B cell (primary cell): Measurements from ENCODE around the gene CACNA2D3. TPM values are rescaled to one million over a fixed set of nuclear protein-coding genes. Genes with fewer than 3 reads are reported as not detected.

Source experiments
- ATAC-seq: fragments of 200-7000 bp; cut with Tn5 transposase; one replicate; pipeline ENCODE4 v1.10.0; 2021; ENCODE audit warnings: low read depth, mild to moderate bottlenecking, moderate number of reproducible peaks, moderate library complexity
- CTCF ChIA-PET: fragments of 350-600 bp; sonication (Branson Sonifier 250); formaldehyde crosslinking; loops from one replicate; lab custom pipeline; 2021; ENCODE audit warnings: antibody characterized with exemption, inconsistent platforms; lab: Charles Lee
- POLR2A ChIA-PET: fragments of 350-600 bp; sonication (Branson Sonifier 250); formaldehyde crosslinking; loops from one replicate; lab custom pipeline; 2021; ENCODE audit warnings: antibody characterized with exemption; lab: Charles Lee
- DNase-seq: peaks from one replicate; pipeline ENCODE4 v3.0.0; 2013
- H2AFZ ChIP-seq: 2 replicates; pipeline ENCODE4 v1.6.1; 2012; ENCODE audit warnings: mild to moderate bottlenecking, low read depth, low read length; ENCODE audit not compliant: insufficient read depth, poor library complexity, severe bottlenecking
- H3K27ac ChIP-seq, 2 donors: 1 replicate in 1 of 2; 2 replicates in 1 of 2; pipeline ENCODE4 v1.5.1; 2012 to 2013; ENCODE audit warnings: low read length in 2 of 2, mild to moderate bottlenecking in 2 of 2, moderate library complexity in 1 of 2
- H3K27me3 ChIP-seq, 4 experiments: fragments of 200-600 bp in 1 of 4; sonication (generic) in 1 of 4; replicated peaks in 1 of 4; 1 replicate in 2 of 4; 2 replicates in 2 of 4; pipeline versions ENCODE4 v1.6.1 to v1.7.0; 2013 to 2016; ENCODE audit warnings: low read length in 3 of 4, mild to moderate bottlenecking in 2 of 4, mixed read lengths in 1 of 4, moderate library complexity in 1 of 4; ENCODE audit not compliant: insufficient read depth in 4 of 4, control insufficient read depth in 3 of 4; ENCODE audit errors: control extremely low read depth in 1 of 4
- H3K36me3 ChIP-seq, 2 experiments: replicated peaks in 1 of 2; 1 replicate in 1 of 2; 2 replicates in 1 of 2; pipeline versions ENCODE4 v1.6.1 to v1.7.1; 2013; ENCODE audit warnings: low read length in 1 of 2; ENCODE audit not compliant: insufficient read depth in 2 of 2, control insufficient read depth in 1 of 2; ENCODE audit errors: control extremely low read depth in 1 of 2, extremely low read depth in 1 of 2
- H3K4me1 ChIP-seq, 2 donors: fragments of 200-600 bp in 1 of 2; sonication (generic) in 1 of 2; 1 replicate in 1 of 2; 2 replicates in 1 of 2; pipeline versions ENCODE4 v1.5.1 to v1.6.1; 2013 to 2017; ENCODE audit warnings: low read length in 2 of 2; ENCODE audit not compliant: control insufficient read depth in 2 of 2, insufficient read depth in 2 of 2
- H3K4me2 ChIP-seq: replicated peaks from 2 replicates; pipeline ENCODE3; 2012; ENCODE audit warnings: mild to moderate bottlenecking, low read depth, low read length; ENCODE audit not compliant: poor library complexity, severe bottlenecking
- H3K4me3 ChIP-seq, 5 experiments: fragments of 200-600 bp in 1 of 5; sonication (generic) in 1 of 5; 1 replicate in 3 of 5; 2 replicates in 2 of 5; pipeline versions ENCODE4 v1.5.1 to v1.7.0; 2011 to 2016; ENCODE audit warnings: low read length in 4 of 5, mild to moderate bottlenecking in 4 of 5, low read depth in 2 of 5, control low read depth in 1 of 5, moderate library complexity in 1 of 5; ENCODE audit not compliant: insufficient read depth in 1 of 5; ENCODE audit errors: control extremely low read depth in 1 of 5, extremely low read depth in 1 of 5
- H3K79me2 ChIP-seq: fragments of 200-600 bp; sonication (generic); one replicate; pipeline ENCODE4 v1.6.0; 2016; ENCODE audit warnings: low read length; ENCODE audit not compliant: control insufficient read depth, insufficient read depth
- H3K9ac ChIP-seq: fragments of 200-600 bp; sonication (generic); 2 replicates; pipeline ENCODE4 v1.6.1; 2017; ENCODE audit warnings: mild to moderate bottlenecking, low read length, moderate library complexity
- H3K9me3 ChIP-seq, 3 donors: one replicate each; pipeline versions ENCODE4 v1.6.1 to v1.7.1; 2013; ENCODE audit warnings: low read length in 2 of 3; ENCODE audit not compliant: control insufficient read depth in 2 of 3, insufficient read depth in 1 of 3; ENCODE audit errors: control extremely low read depth in 1 of 3
- H4K20me1 ChIP-seq: 2 replicates; pipeline ENCODE4 v1.6.0; 2012; ENCODE audit warnings: mild to moderate bottlenecking, low read length; ENCODE audit not compliant: insufficient read depth, control insufficient read depth, poor library complexity, severe bottlenecking
- H3K27ac Mint-ChIP-seq: one replicate; pipeline ENCODE4 v1.8.0; 2021; ENCODE audit warnings: mixed read lengths
- H3K27me3 Mint-ChIP-seq: one replicate; pipeline ENCODE4 v1.8.0; 2021; ENCODE audit warnings: mixed read lengths
- H3K4me1 Mint-ChIP-seq: one replicate; pipeline ENCODE4 v1.8.0; 2021; ENCODE audit warnings: mixed read lengths
- H3K4me3 Mint-ChIP-seq: one replicate; pipeline ENCODE4 v1.8.0; 2021; ENCODE audit warnings: mixed read lengths
- H3K9me3 Mint-ChIP-seq: one replicate; pipeline ENCODE4 v1.8.0; 2022; ENCODE audit warnings: mixed read lengths; ENCODE audit not compliant: insufficient read depth
- CTCF ChIP-seq: fragments of 200-600 bp; IDR thresholded peaks from one replicate; pipeline ENCODE4 v1.8.0; 2022; ENCODE audit warnings: antibody characterized with exemption, mild to moderate bottlenecking
- EZH2 ChIP-seq: IDR thresholded peaks from 2 replicates; pipeline ENCODE4 v1.6.1; 2012; ENCODE audit warnings: borderline replicate concordance, low read depth, mild to moderate bottlenecking, moderate library complexity, low read length; ENCODE audit not compliant: insufficient read depth, poor library complexity, severe bottlenecking
- WGBS: methylation state at CpG from one replicate; pipeline ENCODE4 v1.1.5; 2013; ENCODE audit warnings: missing lambda C conversion rate; ENCODE audit not compliant: insufficient coverage; 5-methylcytosine and 5-hydroxymethylcytosine counted together
- intact Hi-C: fragments of 100-400 bp; cut with micrococcal nuclease; formaldehyde crosslinking; loops from one replicate; pipeline ENCODE4 v1.10.0; 2022
- polyA plus RNA-seq: library from polyadenylated mRNA; depleted of rRNA; stranded (reverse); fragments of >200 nt; gene quantifications from 2 replicates; pipeline ENCODE4 v1.2.3, GENCODE V29; 2012
- total RNA-seq, 2 donors: library from RNA; stranded (reverse); fragments of 120-200 nt in 1 of 2; gene quantifications; 1 replicate in 1 of 2; 2 replicates in 1 of 2; pipeline versions ENCODE4 v1.2.3 to v1.2.4, GENCODE V29; 2013 to 2022

CACNA2D3 gene
- total and polyA plus RNA-seq, 2 donors (not counting 1 experiment from before 2014, with no cell fraction given), result not detected

- Histone ChIP-seq H4K20me1 (no peaks in the 10 kb centered on the region), H3K27ac (no peak overlapping the region), H2AFZ (no peak overlapping the region), H3K4me2 (no peak overlapping the region), H3K4me3 (no peak overlapping the region), H3K36me3 (no peaks in the 10 kb centered on the region), H3K9me3 (peaks cover 0 to 7% (median 0%) of the 10 kb centered on the region in 3 donors), H3K27me3 (no peaks in the 10 kb centered on the region), H3K9ac (no peak overlapping the region), H3K4me1 (no peaks in the 10 kb centered on the region), H3K79me2 (no peaks in the 10 kb centered on the region)
- intact Hi-C loops, result no loop called here
- peaks cover 2% of the 10 kb centered on the region for H3K9me3 Mint-ChIP-seq
- no peak for TF ChIP-seq CTCF
- TF ChIP-seq EZH2, result no peak
- no peak for DNase-seq
- CTCF ChIA-PET, result no interaction called here
- WGBS, result 95% methylated on average over 4 of the region's 10 CpGs
- H3K27ac Mint-ChIP-seq, result no peak overlapping the region
- H3K27me3 Mint-ChIP-seq, result no peaks in the 10 kb centered on the region
- no peaks in the 10 kb centered on the region for H3K4me1 Mint-ChIP-seq
- no peak for ATAC-seq
- POLR2A ChIA-PET, result no interaction called here
- no peak overlapping the region for H3K4me3 Mint-ChIP-seq
These were observed 609.5 kb downstream of the CACNA2D3 start for GRCh38 chr3:54731732-54732445.
